Activated naive CD8-positive, alpha-beta T cell treated with anti-CD3 and anti-CD28 coated beads, Interleukin-2, amount 50 U/mL, for 16 hours (primary cell): ENCODE measurements around the gene TRUB2.

Experiments
- DNase-seq: peaks from one replicate; pipeline ENCODE4 v3.0.0-alpha.2; 2020; ENCODE audit warnings: low read depth, low spot score

TRUB2 gene

DNA sequence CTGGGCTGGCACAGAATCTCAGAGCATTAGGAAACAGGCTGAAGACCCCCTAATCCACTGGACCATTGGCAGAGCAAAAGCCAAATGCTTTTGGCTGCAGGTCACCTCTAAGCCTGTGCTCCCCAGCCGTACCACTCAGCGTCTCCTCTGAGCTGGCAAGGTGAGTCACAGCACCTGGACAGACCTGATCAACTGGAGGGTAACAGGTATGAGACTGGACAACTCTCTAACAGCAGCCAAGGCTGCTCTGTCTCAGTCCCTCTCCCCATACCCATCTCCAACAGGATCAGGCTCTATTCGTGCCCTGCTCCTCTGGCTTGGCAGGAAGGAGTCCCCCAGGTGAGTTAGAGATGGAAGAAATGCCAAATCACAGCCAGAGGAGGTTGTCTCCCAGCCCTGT is 51.1 kb downstream of the TRUB2 start:
- DNase-seq = no peak

DNA sequence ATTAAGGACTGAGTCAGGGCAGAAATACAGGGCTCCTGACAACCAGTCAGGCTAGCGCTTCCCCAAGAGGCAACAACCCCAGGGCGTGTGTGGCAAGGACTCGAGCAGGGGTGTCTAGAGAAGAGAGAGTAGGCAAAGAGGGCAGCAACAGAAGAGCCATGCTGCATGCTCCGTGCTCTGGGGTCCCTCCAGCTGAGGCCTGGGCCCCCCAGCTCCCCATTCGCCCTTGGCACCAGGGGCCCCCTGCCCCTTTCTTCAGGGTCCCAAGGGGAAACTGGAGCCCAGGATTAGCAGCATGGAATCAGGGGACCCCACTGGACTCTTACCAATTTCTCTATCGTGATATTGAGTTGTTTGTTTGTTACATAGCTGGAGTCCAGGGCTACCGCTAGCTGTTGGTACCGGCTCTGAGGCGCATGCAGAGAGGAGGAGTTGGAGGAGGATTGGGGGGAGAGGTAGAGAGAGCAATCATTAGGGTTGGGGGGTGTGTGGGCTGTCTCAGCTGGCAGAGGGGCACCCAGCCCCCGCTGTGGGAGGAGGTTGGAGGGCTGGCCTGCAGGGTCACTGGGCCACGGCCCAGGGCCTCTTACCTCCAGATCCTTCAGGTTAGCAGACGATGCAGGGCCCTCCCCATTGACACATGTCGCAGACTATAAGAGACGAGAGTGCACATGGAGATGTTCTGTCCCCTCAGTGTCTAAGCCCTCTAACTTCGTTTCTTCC is 55.2 kb downstream of the TRUB2 start:
- DNase-seq = no peak

DNA sequence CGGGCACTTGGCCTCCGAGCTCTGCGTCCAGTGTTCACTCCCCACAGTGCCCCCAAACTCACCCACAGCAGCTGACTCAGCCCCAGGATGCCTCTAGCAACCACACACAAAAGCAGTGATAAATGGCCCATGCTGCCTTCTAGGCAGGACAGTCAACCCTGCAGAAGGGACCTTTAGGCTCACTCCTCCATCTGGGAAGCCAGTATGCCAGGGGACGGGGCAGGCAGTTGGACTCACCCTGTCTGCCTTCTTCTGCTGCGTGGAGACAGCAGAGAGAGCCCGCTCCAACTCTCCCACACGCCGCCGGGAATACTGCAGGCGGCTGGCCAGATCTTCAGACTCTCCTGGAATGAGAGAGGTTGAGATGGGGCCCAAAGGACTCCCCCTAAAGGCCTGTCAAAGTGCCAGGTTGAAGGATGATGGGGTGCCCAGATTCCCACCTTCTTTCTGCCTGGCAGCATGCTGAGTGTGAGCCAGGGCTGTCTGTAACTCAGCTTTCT is 56.8 kb downstream of the TRUB2 start:
- DNase-seq = no peak

DNA sequence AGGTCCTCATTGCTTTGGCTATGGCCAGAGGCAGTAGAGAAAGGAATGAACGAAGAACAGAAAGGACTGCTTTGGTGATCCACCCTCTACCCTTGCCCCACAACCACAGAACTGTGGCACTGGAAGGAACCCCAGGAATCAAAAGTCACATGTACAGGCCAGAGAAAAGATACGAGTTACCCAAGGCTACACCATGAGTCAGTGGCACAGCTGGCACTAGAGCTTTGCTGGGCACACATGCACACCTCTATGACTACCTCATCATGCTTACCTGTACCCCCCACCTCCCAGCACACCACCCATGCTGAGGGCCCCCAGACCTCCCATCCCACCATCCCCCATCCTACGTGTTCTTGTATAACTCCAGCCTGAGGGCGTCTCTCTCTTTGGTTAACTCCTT is 59.6 kb downstream of the TRUB2 start:
- DNase-seq = no peak

DNA sequence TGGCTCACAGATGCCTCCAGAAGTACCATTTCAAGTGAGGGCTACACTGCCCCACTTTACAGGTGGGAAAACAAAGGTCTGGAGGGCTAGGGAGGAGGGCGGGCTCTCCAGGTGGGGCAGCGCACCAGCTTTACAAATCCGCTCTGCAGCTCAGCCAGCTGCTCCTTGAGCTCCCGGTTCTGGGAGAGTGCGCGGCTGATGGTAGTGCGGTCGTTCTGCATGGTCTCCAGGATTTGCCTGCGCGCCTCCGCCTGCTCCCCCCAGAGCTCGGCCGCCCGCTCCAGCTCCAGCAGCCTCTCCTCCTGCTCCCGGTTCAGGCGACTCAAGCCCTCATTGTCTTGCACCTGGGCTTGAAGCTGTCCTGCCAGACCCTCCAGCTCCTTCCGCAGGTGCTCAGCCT is 61.9 kb downstream of the TRUB2 start:
- no peak for DNase-seq

DNA sequence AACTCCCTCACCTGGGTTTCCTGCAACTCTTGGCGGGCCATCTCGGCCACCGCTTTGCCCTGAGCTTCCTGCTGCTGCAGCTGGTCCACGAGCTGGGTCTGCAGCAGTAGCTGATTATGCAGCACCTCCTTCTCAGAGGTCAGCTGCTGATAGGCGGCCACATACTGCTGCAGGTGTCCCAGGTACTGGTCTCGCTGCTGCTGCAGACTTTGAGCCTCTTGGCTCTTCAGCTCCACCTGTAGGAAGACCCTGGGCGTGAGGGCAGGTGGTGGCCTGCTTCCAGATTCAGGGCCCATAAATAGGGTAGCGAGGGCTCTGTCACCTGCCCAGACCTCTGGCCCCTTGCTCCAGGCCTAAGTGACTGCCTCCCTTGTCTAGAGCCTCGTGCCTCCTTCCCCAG is 63.1 kb downstream of the TRUB2 start:
- no peak for DNase-seq

DNA sequence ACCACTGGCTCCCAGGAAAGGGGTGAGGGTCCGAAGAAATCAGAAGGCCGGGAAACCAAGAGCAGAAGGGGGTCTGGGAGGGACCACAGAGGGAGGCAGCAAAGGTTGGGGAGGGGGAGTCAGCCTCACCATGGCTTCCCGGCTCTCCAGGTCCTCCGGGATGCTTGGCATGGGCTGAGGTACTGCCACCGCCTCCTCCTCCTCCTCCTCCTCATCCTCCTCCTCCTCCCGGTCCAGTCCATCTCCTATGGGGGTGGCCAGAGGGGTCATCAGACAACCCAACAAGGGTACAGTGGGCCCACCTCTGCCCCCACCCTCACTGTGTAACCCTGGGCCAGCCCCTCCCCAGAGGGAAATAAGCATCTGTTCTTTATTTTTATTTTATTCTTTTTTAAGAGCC is 63.9 kb downstream of the TRUB2 start:
- DNase-seq = no peak

DNA sequence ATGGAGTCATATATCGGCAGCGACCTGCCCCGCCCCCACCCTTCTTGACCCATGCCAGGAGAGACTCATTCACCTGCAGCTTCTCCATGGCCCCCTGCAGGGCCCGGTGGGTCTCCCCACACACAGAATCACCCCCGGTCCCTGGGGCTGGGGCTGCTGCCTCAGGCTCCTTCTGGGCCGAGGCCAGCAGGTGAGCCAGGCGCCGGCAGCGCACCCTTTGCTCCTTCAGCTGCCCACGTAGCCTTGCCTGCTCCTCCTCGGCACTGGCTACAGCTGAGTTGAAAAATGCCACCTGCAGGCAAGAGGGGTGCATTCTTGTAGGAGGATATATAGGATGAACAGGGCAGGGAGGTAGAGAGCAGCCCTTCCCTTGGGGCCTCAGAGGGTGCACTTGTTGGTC is 64.3 kb downstream of the TRUB2 start:
- DNase-seq = no peak

DNA sequence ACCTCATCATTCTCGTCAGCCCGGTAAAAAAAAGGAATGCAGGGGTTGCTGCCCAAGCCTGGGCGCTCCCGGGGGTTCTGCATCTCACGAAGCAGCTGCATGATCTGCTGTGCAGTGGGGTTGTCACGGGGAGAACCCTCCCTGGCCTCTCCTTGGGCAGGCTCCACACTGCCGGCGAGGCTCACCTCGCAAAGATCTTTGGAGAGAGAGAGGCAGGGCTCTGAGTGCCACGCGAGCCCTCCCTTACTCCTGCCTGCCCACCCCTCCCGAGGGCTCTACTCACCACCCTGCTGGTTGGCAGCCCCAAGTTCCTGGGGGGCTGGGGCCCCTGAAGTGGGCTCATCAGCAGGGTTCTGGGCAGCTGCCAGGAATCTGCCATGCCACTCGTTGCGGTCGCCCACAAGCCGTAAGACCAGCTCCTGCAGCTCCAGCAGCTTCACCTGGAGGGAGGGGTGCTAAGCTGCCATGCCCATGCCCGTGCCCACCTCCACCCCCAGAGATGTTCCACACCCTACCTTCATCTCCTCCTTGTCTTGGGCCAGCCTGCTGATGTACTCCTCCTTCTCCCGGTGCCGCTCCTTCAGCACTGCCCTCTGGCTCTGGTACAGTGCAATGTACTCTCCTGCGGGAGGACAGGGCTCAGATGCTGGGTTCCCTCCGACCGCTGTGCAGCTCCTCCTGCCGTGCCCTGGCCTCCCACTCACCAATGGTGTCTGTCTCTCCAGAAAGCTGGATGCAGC is 65.0 kb downstream of the TRUB2 start:
- DNase-seq = no peak
